ENCODE results near the gene ADAMTS9. TPM values are rescaled to one million over a fixed set of nuclear protein-coding genes. Genes with fewer than 3 reads are reported as not detected.

Gene ADAMTS9
- total RNA-seq, 6 experiments from 2014 or later: 1.1 to 9.9 (median 3.5) TPM

DNA sequence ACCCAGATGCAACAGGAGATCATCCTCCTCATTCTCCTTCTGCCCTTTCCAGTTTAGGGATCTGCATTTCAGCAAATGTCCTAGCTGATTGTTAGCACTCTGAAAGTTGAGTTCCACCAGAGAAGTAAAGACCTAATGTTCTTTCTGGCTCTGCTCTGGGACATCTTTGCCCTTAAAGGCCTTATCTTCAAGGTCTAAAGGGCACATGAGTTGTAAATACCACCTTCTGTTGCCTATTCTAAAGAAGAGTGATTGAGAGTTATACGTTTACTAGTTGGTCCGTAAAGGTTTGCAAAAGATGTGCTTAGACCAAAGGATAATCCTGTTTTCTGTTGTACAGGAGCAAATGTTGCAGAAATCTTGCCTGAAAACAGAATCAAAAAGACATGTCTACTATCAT lies 151.6 kb downstream of the ADAMTS9 start:
- Histone ChIP-seq H3K4me1 (peaks cover 0 to 6% (median 0%) of the 10 kb centered on the region in 4 donors), H3K27me3 (no peaks in the 10 kb centered on the region), H3K4me3 (no peak overlapping the region), H3K9me3 (no peaks in the 10 kb centered on the region), H3K27ac (no peak overlapping the region), H3K36me3 (no peaks in the 10 kb centered on the region)
- 66% methylated on average over 2 of the region's 2 CpGs for WGBS (ENCODE audit: insufficient coverage, low coverage, low lambda C conversion rate, missing lambda C conversion rate)
- TF ChIP-seq CTCF (IDR thresholded peaks at IDR 0.05) (no peak), POLR2A (IDR thresholded peaks at IDR 0.05) (no peak)
- DNase-seq (no peak), ATAC-seq (no peak)
- intact Hi-C loops (cut with DNase I): no loop called here

GRCh38 chr3:64533617-64534317 lies 154.0 kb downstream of the ADAMTS9 start:
- TF ChIP-seq CTCF (IDR thresholded peaks at IDR 0.05) (peak; percentile 80 to 92 (median 84)), POLR2A (IDR thresholded peaks at IDR 0.05) (no peak)
- 36% methylated on average over 4 of the region's 14 CpGs for WGBS (ENCODE audit: insufficient coverage, low coverage, low lambda C conversion rate, missing lambda C conversion rate)
- intact Hi-C loops (cut with DNase I): no loop called here
- no peaks in the 10 kb centered on the region for H3K27me3 ChIP-seq
- no peak overlapping the region for H3K27ac ChIP-seq
- DNase-seq: peak; percentile 84 to 86 (median 86)
- peak; percentile 98 to 100 (median 99) for ATAC-seq
- H3K4me3 ChIP-seq: peak overlapping the region in 1 of 3 donors; percentile 15
- H3K9me3 ChIP-seq: no peaks in the 10 kb centered on the region
- no peaks in the 10 kb centered on the region for H3K36me3 ChIP-seq
- peaks cover 0 to 11% (median 0%) of the 10 kb centered on the region in 4 donors for H3K4me1 ChIP-seq

DNA sequence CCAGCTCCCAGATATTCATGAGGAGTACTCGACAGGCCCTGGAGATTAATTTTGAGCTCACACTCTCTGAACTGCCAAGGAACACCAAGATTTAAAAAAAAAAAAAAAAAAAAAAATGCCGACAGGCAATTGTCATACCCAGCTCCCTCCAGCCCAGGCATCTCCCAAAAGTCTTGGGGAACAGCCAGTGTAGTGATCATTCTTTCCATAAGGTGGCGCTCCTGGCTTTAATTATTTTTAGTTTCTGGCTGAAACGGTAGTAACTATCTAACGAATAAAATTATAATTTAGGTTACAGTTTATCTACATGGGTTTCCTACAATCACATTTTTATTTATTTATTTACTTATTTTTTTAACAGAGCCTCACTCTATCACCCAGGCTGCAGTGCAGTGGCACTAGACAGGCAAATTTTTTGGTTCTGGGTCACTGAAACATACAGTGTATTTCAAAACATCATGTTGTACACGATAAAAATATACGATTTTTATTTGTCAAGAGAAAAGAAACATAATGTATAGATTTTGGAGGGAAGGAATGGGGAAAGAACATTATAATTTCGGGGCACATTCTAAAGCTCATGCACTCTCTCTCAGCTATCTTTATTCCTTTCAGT lies 157.3 kb downstream of the ADAMTS9 start:
- H3K4me3 ChIP-seq: no peak overlapping the region
- H3K27me3 ChIP-seq: no peaks in the 10 kb centered on the region
- no peak overlapping the region for H3K27ac ChIP-seq
- no peaks in the 10 kb centered on the region for H3K9me3 ChIP-seq
- peak in 1 of 3 donors; percentile 54 for DNase-seq
- intact Hi-C loops (cut with DNase I): no loop called here
- WGBS (ENCODE audit: insufficient coverage, low coverage, low lambda C conversion rate, missing lambda C conversion rate): 19% methylated on average over 8 of the region's 8 CpGs
- no peaks in the 10 kb centered on the region for H3K36me3 ChIP-seq
- H3K4me1 ChIP-seq: peaks cover 0 to 11% (median 0%) of the 10 kb centered on the region in 4 donors
- peak; percentile 47 to 67 (median 54) for ATAC-seq
- TF ChIP-seq POLR2A (IDR thresholded peaks at IDR 0.05) (no peak), CTCF (IDR thresholded peaks at IDR 0.05) (peak; percentile 57 to 68 (median 66))

DNA sequence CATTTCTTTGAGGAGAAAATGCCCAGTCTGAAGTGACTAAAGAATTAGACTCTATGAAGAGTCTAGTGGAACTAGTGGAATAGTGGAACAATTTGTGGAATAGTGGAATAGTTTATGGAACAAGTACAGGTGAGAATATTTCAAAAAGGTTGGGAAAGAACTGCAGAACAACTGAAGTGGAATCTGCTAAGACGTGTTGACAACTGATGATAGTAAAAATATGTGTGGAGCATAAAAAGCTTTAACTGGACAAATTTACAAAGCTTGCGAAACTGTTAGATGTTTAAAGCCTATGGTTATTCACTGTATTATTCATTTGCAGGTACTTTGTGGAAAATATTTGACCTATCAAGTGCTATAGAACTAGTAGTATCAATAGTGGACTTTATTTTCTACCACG lies 164.5 kb downstream of the ADAMTS9 start:
- H3K9me3 ChIP-seq: no peaks in the 10 kb centered on the region
- no peak for TF ChIP-seq POLR2A (IDR thresholded peaks at IDR 0.05)
- no peak for TF ChIP-seq CTCF (IDR thresholded peaks at IDR 0.05)
- DNase-seq (no peak), ATAC-seq (no peak)
- intact Hi-C loops (cut with DNase I): no loop called here
- 52% methylated on average over 3 of the region's 3 CpGs for WGBS (ENCODE audit: insufficient coverage, low coverage, low lambda C conversion rate, missing lambda C conversion rate)
- H3K36me3 ChIP-seq: no peaks in the 10 kb centered on the region
- no peaks in the 10 kb centered on the region for H3K27me3 ChIP-seq
- peaks cover 0 to 7% (median 0%) of the 10 kb centered on the region in 4 donors for H3K4me1 ChIP-seq
- H3K4me3 ChIP-seq: no peak overlapping the region
- no peak overlapping the region for H3K27ac ChIP-seq
